Neutrophil (primary cell): ENCODE data around the gene MAPK14.
"Not testable (repeated sequence)": the region's sequence is repeated elsewhere in the genome, so short reads cannot be mapped to it uniquely, and the experiment has no call there.

Experiments
- H3K27ac ChIP-seq: fragments of 200-600 bp; sonication (generic); 2 replicates; pipeline ENCODE4 v1.5.1; 2016; ENCODE audit warnings: mild to moderate bottlenecking, moderate library complexity
- H3K27me3 ChIP-seq: fragments of 200-600 bp; sonication (generic); 2 replicates; pipeline ENCODE4 v1.6.0; 2016; ENCODE audit warnings: mild to moderate bottlenecking
- H3K36me3 ChIP-seq: fragments of 200-600 bp; sonication (generic); 2 replicates; pipeline ENCODE4 v1.5.1; 2017
- H3K4me1 ChIP-seq, 2 experiments: fragments of 200-600 bp in 1 of 2; sonication (generic) in 1 of 2; 1 replicate in 1 of 2; 2 replicates in 1 of 2; pipeline versions ENCODE4 v1.5.1 to v1.6.1; 2013 to 2016; ENCODE audit warnings: low read depth in 1 of 2, low read length in 1 of 2, mild to moderate bottlenecking in 1 of 2, moderate library complexity in 1 of 2; ENCODE audit not compliant: control insufficient read depth in 1 of 2, insufficient read depth in 1 of 2
- H3K4me3 ChIP-seq, 2 experiments: fragments of 200-600 bp in 1 of 2; sonication (generic) in 1 of 2; 1 replicate in 1 of 2; 2 replicates in 1 of 2; pipeline ENCODE4 v1.5.1; 2013 to 2016; ENCODE audit warnings: low read depth in 1 of 2, low read length in 1 of 2, mild to moderate bottlenecking in 1 of 2, moderate library complexity in 1 of 2
- H3K9me3 ChIP-seq: fragments of 200-600 bp; sonication (generic); 2 replicates; pipeline ENCODE4 v1.5.1; 2016
- TF ChIP-seq, protein P1 (sequence below): fragments of 200-600 bp; sonication (generic); IDR thresholded peaks from 2 replicates; pipeline ENCODE4 v1.5.1; 2016; ENCODE audit warnings: antibody characterized with exemption

MAPK14 gene

DNA sequence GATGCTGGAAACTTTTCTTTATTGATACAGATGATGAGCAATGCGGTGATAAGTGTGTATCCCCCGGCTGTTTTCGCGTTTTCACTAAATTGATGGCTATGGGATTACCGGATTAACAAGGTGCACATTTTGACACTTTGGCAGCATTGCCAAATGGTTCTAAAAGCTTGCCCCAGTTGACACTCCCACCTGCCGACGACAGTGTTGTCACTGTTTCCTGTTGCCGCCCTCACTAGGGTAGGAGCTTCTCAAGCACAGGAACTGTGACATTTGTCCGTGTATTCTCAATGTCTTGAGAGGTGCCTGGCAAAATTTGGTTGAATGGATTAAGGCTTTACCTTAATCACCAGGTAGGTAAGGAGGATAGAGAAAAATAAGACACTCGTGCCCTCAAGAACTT is 92.9 kb downstream of the MAPK14 start:
- Histone ChIP-seq H3K36me3 (peaks cover 33% of the 10 kb centered on the region), H3K4me1 (peaks cover 98 to 100% of the 10 kb centered on the region in 2 experiments), H3K27ac (peak overlapping the region; percentile 96), H3K9me3 (no peaks in the 10 kb centered on the region), H3K4me3 (peak overlapping the region; percentile 49 to 60), H3K27me3 (no peaks in the 10 kb centered on the region)
- TF ChIP-seq, protein P1, sequence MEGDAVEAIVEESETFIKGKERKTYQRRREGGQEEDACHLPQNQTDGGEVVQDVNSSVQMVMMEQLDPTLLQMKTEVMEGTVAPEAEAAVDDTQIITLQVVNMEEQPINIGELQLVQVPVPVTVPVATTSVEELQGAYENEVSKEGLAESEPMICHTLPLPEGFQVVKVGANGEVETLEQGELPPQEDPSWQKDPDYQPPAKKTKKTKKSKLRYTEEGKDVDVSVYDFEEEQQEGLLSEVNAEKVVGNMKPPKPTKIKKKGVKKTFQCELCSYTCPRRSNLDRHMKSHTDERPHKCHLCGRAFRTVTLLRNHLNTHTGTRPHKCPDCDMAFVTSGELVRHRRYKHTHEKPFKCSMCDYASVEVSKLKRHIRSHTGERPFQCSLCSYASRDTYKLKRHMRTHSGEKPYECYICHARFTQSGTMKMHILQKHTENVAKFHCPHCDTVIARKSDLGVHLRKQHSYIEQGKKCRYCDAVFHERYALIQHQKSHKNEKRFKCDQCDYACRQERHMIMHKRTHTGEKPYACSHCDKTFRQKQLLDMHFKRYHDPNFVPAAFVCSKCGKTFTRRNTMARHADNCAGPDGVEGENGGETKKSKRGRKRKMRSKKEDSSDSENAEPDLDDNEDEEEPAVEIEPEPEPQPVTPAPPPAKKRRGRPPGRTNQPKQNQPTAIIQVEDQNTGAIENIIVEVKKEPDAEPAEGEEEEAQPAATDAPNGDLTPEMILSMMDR = no peak

DNA sequence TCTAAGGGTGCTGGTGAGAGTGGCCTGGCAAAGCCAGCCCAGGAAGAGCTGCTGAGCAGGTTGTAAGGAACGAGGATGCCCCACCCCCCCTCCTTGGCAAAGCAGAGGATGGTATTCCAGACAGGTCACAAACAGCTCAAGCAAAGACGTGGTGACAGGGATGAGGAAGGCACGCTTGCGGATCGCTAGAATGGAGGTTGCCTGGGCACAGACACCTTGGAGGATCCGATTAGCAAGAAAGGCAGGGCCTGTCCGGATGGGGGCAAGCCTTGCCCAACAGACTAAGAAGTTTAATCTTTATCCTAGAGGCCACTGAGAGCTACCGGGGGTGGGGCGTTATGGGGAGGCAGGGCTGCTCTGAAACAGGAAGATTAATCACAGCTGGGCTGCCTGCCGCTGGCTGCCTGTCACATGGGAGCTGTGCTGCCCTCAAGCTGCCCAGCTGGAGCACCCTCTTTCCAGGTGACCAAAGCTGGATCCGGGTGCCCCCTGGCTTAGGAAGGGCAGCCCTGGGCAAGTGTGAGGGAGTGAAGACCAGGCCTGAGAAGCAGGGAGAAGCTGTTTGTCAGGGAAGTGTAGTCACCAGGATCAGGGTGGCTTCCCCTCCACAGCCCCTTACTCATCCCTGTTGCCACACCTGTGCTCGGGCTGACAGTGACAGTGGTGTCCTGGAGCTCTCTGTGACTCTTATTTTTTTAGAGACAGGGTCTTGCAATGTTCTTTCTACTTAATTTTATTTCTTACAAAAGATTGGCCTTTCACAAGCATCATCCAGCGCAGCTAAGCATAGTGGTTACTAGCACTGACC is 93.6 kb downstream of the MAPK14 start:
- H3K4me1 ChIP-seq = peaks cover 98 to 100% of the 10 kb centered on the region in 2 experiments
- peaks cover 33% of the 10 kb centered on the region for H3K36me3 ChIP-seq
- peak overlapping the region; percentile 96 for H3K27ac ChIP-seq
- H3K27me3 ChIP-seq = no peaks in the 10 kb centered on the region
- no peaks in the 10 kb centered on the region for H3K9me3 ChIP-seq
- H3K4me3 ChIP-seq = peak overlapping the region; percentile 49 to 60
- TF ChIP-seq, protein P1 = peak; percentile 51

DNA sequence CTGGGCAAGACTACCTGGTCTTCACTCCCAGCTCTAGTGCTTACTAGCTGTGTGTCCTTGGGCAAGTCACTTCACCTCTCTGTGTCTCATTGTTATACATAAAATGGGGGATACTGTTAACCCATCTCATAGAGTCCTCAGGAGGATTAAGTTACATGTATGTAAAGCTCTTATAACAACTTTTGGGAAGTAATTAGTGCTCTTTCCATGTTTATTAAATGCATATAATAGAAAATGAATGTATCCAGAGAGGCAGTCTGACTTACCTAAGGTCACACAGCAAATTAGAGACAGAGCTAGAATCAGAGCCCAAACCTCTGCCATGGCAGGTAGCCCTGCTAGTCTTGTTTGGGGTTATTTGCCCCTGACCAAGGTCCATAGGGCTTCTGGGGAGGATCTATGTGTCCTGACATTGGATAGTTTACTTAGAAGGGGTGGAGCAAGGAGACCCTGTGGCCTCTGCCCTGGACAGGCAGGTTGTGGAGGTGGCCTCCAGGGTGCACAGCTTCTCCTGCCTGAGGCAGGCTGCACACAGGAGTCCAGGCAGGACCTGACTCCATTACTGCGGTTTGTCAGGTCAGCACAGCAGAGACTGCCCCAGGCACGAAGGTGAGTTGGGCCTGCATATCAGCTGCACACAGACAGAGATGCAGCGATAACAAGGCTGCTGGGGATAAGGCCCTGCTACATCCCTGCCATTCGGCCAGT is 94.3 kb downstream of the MAPK14 start:
- peak overlapping the region; percentile 49 to 60 for H3K4me3 ChIP-seq
- TF ChIP-seq, protein P1 = no peak
- peak overlapping the region; percentile 96 for H3K27ac ChIP-seq
- H3K36me3 ChIP-seq = peaks cover 27% of the 10 kb centered on the region
- no peaks in the 10 kb centered on the region for H3K9me3 ChIP-seq
- H3K4me1 ChIP-seq = peaks cover 98 to 100% of the 10 kb centered on the region in 2 experiments
- H3K27me3 ChIP-seq = no peaks in the 10 kb centered on the region

DNA sequence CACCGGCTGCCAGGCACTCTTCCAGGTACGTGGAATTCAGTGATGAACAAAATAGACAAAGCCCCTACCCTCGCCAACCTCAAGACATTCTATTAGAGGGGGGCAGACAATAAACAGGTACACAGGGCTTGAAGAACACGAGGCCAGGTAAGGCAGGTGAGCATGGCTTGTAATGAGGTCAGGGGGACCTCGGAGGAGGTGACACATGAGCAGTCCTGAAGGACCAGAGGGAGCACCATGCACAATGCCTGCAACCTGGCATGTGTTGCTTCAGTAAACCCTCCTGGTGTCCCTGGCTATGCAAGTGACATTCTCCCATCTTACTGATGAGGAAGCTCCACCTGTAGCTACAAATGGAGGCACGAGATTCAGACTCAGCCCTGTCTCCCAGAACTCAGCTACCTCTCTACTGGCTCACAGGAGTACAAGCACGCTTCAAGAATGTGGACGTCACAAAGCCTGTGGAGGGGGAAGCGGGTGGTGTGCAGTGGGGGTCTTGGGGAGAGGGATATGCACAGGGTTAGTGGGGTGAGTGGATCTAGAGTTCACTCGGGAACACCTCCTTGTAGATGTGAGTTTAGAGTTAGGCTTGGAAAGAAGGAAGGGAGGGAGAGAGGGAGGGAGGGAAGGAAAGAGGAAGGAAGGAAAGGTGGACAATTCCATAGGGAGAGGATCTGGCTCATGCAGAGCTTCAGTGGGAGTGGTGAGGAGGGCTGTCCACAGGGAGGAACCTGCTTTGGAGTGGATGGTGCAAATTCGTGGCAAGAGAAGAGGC is 95.1 kb downstream of the MAPK14 start:
- Histone ChIP-seq H3K4me3 (peak overlapping the region in 1 of 2 experiments; percentile 60), H3K27me3 (no peaks in the 10 kb centered on the region), H3K36me3 (peaks cover 22% of the 10 kb centered on the region), H3K27ac (peak overlapping the region; percentile 96), H3K4me1 (peaks cover 98 to 100% of the 10 kb centered on the region in 2 experiments), H3K9me3 (no peaks in the 10 kb centered on the region)
- TF ChIP-seq, protein P1 = no peak

DNA sequence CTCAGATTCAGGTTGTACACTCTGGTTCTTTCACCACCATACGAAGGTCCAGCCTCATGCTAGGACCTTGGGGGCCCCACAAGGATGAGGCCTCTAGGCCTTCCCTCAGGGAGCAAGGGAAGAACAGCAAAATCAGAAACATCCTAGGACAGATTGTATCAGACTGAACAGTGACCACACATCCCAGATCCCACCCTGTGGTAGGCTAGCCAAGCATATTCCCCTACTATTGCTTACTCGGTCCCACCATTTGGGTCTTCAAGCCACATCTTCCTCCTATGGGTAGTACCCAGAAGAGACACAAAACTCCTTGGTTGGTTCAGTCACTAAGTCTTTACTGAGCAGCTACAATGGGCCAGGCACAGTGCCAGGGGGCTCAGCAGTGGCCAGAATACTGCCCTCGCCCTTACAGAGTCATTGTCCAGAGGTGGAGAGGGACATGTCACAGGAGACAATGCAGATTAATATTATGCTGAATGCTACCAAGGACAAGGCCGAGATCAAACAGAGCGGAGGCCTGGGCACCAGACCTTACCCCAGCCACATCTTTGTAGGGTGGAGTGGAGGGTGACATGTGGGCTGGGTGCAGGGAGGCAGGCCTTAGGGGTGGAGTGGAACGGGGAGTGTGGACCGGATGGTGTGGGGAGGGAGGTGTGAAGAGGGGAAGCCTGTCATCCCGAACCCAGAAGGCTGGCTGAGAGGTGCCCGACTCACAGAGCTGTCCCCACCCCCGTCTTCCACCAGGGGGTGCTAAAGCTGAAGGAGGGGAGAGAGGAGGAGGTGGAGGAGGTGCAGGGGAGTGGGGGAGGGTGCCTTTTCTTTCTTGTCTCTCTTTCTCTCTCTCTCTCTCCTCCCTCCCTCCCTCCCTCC is 95.9 kb downstream of the MAPK14 start:
- TF ChIP-seq, protein P1 = peak; percentile 92
- peaks cover 98 to 100% of the 10 kb centered on the region in 2 experiments for H3K4me1 ChIP-seq
- H3K27me3 ChIP-seq = no peaks in the 10 kb centered on the region
- H3K9me3 ChIP-seq = no peaks in the 10 kb centered on the region
- H3K27ac ChIP-seq = peak overlapping the region; percentile 96
- peak overlapping the region in 1 of 2 experiments; percentile 6 for H3K4me3 ChIP-seq
- peaks cover 20% of the 10 kb centered on the region for H3K36me3 ChIP-seq

DNA sequence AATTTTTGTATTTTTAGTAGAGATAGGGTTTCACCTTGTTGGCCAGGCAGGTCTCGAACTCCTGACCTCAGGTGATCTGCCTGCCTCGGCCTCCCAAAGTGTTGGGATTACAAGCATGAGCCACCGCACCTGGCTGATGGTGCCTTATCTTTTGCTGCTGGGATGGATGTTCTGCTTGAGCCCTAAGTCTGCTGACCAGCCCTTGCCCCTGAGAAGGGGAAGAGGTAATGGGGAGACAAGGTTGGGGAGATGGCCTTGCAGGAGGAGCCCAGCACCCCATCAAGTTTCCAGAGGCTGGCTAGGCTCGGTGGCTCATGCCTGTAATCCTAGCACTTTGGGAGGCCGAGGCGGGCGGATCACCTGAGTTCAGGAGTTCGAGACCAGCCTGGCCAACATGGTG is 96.7 kb downstream of the MAPK14 start:
- Histone ChIP-seq H3K4me1 (peaks cover 98 to 100% of the 10 kb centered on the region in 2 experiments), H3K27ac (peak overlapping the region; percentile 96), H3K4me3 (peak overlapping the region in 1 of 2 experiments; percentile 6), H3K36me3 (peaks cover 15% of the 10 kb centered on the region)
- not testable (repeated sequence) for H3K9me3 ChIP-seq, H3K27me3 ChIP-seq
